ENCODE results near the gene ALDH1A1.

DNA sequence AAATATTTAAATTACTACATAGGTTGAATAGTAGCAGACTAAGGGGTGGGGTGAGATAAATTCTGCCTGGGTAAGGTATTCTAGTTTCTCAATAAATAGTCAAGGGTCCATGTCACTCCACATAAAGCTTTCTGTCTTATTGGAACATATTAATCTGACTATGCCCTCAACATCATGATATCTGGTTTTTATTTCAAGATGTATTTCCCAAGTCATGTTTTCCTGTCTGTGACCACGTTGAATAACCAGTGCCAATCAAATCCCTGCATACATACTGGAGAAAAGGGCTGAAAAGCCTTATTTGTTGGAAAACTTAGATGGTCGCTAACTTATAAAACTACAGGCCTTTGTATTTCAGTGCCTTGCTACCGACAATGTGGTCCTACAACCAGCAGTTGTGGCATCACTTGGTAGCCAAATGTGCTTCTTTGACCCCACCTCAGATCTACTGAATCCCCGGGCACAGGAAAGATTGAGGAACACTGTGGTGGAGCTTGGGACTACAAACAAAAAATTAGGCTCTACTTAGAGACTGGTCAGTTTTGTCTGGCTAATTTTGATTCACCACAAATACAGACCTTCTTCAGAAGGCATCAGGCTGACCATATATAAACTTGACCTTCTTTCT, 39.4 kb downstream of the ALDH1A1 start:
- TF ChIP-seq CTCF (IDR thresholded peaks at IDR 0.05) (no peak), POLR2A (IDR thresholded peaks at IDR 0.05; ENCODE audit: low read depth) (no peak)
